NCI-H128 (cell line): ENCODE measurements around the gene ZNF28.
A peak's percentile ranks its signal among the peaks of the same experiment; 100 is the strongest.
"Not testable (repeated sequence)": the region's sequence is repeated elsewhere in the genome, so short reads cannot be mapped to it uniquely, and the experiment has no call there.

Experiments
- DNase-seq: peaks from one replicate; lab custom pipeline; 2025; ENCODE audit not compliant: unreplicated experiment; lab: John Stamatoyannopoulos, UW

ZNF28 gene

DNA sequence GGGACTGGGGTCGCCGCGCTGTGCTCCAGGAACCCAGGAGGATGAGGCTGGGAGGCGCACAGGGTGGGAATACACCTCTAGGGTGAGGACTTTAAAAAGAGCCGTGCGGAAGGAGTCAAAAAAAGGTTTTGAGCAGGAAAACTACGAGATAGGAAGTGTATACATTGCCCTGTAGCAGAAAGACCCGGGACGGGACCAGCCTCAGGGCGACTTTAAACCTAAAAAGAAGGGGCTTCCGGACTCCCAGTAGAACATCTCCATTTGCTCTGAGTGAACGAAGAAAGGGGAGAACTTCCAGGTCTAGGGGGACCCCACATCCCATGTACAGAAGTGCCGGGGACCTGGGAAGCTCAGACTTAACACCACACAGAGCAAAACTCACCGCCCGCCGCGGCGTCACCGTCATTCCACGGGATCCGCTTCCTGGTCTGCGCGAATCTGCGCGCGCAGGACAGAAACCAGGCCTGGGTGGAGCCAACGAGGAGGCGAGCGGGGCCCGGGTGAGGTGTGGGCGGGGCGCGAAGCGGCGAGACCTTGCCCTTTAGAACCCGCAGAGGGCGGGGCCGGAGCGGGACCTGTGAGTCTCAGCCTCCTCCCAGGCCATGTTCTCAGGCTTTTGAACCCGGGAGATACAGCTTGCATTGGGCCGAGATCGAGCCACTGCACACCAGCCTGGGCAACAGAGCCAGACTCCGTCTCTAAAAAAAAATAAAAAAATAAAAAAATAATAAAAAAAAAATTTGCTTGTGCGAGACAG, at the start of gene ZNF28:
TSS of gene ZNF28 (minus strand) at position 430 of the 757 bp plus-strand sequence. CDS start 3,675 bp downstream, outside the sequence.
- DNase-seq: not testable (repeated sequence)

DNA sequence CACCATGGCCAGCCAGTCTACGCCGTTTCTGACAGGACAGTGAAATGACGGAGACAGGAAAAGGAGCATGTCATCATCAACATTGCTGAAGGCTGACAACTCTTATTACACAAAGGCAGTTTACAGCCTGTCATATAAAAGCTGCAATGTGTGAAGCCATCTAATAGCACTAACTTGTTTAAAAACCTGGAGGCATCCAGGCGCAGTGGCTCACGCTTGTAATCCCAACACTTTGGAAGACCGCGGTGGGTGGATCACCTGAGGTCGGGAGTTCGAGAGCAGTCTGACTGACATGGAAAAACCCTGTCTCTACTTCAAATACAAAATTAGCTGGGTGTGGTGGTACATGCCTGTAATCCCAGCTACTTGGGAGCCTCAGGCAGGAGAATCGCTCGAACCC, 46.6 kb upstream of the ZNF28 start:
- DNase-seq: not testable (repeated sequence)

DNA sequence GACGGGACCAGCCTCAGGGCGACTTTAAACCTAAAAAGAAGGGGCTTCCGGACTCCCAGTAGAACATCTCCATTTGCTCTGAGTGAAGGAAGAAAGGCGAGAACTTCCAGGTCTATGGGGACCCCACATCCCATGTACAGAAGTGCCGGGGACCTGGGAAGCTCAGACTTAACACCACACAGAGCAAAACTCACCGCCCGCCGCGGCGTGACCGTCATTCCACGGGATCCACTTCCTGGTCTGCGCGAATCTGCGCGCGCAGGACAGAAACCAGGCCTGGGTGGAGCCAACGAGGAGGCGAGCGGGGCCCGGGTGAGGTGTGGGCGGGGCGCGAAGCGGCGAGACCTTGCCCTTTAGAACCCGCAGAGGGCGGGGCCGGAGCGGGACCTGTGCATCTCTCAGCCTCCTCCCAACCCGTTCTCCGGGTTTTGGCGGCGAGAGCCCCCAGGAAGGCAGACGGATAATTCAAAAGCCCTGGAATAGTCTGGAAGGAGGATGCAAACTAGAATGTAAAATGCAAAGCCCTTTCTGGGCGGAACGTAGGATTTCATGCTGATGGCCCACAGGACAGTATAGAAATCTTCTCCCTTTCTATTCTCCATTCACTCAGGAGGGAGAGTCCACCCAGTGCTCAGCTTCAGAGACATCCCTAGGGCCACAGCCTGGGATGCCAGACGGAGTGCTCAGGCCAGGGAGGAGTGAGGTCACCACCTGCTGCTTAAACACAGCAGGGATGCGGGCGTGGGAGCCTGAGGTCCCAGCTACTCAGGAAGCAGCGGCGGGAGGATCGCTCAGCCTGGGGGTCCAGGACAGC, 36.2 kb upstream of the ZNF28 start, which contains the start of gene ZNF468:
TSS of gene ZNF468 (minus strand) at position 242 of the 814 bp plus-strand sequence. CDS start 3,347 bp downstream, outside the sequence.
- DNase-seq: peak; percentile 46

DNA sequence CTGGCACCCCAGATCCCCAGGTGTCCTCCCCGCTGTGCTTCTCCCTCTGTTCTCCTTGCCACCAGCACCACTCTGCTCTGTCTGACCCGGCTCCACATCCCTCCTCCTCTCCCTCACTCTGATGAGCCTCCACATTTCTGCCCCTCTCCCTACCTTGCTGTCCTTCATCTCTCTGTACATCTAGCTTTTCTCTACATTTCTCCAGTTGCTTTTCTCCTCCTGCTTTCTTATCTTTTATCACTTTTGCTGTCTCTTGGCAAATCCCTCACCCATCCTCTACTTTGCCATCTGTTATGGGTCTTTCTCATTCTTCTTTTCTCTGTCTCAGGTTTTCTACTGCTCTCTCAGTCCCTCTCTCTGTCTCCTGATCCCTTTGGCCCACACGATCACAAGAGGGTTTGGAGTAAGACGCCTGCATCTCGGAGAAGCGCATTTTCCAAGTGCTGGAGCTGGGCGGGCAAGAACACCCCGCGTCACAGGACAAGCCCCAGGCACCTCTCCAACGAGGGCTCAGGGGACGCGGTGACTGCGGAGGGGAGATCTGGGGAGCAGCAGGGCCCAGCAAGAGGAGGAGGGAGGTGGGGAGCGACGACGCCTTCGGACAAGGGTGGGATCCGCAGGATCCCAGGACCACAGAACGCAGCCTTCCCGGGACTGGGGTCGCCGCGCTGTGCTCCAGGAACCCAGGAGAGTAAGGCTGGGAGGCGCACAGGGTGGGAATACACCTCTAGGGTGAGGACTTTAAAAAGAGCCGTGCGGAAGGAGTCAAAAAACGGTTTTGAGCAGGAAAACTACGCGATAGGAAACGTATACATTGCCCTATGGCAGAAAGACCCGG, 35.3 kb upstream of the ZNF28 start:
- not testable (repeated sequence) for DNase-seq

DNA sequence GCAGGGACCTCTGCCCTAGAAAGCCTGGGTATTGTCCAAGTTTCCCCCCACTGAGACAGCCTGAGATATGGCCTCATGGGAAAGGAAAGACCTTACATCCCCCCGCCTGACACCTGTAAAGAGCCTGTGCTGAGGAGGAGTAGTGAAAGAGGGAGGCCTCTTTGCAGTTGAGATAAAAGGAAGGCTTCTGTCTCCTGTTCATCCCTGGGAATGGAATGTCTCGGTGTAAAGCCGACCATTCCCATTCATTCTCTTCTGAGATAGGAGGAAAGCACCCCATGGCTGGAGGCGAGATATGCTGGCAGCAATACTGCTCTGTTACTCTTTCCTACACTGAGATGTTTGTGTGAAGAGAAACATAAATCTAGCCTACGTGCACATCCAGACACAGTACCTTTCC, 25.9 kb upstream of the ZNF28 start:
- not testable (repeated sequence) for DNase-seq

DNA sequence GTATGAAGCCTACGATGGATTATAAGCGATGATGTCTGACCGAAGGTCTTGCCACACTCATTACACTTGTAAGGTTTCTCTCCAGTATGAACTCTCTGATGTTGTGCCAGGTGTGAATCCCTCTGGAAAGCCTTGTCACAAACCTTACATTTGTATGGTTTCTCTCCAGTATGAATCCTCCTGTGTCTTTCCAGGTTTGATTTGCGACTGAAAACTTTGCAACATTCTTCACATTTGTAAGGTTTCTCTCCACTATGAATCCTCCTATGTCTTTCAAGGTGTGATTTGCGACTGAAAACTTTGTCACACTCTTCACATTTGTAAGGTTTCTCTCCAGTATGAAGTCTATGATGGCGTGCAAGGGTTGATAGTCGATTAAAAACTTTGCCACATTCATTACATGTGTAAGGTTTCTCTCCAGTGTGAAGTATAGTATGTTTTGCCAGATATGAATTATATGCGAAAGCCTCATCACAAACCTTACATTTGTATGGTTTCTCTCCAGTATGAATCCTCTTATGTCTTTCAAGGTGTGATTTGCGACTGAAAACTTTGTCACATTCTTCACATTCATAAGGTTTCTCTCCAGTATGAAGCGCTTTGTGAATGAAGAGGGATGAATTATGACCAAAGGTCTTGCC, 19.5 kb upstream of the ZNF28 start:
- not testable (repeated sequence) for DNase-seq

DNA sequence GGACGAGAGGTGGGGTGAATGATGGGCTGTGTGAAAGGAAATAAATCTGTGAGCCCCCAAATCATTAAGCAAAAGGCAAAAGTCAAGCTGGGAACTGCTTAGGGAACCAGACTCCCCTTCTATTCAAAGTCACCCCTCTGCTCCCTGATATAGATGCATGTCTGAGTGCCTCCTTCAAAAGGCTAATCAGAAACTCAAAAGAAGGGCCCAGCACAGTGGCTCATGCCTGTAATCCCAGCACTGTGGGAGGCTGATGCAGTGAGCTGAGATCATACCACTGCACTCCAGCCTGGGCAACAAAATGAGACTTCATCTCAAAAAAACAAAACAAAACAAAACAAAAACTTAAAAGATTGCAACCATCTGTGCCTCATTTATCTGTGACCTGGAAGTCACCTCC, 12.9 kb upstream of the ZNF28 start:
- DNase-seq: not testable (repeated sequence)

DNA sequence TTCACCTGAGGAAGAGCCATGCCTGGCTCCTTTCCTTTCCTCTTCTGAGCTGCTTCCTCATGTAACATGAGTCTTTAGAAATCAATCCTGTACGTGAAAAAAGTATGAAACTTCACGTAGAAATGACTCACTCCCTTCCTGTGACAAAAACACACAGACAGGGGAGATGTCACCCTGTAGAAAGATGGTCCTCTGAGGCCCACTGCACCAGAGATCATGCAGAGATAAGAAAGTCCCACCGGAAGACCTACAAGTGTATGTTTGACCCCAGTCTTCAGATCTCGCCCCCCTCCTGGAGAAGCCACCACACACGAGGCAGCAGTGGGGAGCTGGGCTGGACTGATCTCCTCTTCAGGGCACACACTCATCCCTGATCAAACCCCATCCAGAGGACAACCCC, 12.1 kb upstream of the ZNF28 start:
- DNase-seq: not testable (repeated sequence)

DNA sequence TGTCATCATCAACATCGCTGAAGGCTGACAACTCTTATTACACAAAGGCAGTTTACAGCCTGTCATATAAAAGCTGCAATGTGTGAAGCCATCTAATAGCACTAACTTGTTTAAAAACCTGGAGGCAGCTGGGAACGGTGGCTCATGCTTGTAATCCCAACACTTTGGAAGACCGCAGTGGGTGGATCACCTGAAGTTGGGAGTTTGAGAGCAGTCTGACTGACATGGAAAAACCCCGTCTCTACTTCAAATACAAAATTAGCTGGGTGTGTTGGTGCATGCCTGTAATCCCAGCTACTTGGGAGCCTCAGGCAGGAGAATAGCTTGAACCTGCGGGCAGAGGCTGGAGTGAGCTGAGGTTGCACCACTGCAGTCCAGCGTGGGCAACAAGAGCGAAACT, 8.4 kb upstream of the ZNF28 start:
- DNase-seq: not testable (repeated sequence)

DNA sequence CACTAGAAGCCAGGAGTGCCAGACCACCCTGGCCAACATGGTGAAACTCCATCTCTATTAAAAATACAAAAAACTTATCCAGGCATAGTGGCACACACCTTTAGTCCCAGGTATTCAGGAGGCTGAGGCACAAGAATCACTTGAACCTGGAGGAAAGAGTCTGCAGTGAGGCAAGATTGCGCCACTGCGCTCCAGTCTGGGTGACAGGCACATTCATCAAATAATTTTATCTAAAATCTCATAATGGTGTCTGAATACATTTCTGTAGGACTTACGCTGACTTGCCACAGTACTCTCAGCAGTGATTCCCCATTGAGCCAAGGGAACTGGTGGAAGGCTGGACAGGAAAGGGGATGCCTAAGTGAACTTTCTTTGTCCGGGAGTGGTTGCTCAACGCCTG, 4.3 kb upstream of the ZNF28 start:
- no peak for DNase-seq

DNA sequence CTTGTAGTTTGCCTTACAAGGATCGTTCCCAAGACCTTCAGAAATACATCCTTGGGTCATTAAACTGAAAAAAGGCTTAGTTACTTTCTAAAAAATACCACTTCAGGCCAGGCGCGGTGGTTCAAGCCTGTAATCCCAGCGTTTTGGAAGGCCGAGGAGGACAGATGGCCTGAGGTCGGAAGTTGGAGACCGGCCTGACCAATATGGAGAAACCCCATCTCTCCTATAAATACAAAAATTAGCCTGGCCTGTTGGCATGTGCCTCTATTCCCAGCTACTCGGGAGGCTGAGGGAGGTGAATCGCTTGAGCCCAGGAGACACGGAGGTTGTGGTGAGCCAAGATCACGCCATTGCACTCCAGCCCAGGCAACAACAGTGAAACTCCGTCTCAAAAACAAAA, 2.2 kb upstream of the ZNF28 start:
- DNase-seq: no peak

DNA sequence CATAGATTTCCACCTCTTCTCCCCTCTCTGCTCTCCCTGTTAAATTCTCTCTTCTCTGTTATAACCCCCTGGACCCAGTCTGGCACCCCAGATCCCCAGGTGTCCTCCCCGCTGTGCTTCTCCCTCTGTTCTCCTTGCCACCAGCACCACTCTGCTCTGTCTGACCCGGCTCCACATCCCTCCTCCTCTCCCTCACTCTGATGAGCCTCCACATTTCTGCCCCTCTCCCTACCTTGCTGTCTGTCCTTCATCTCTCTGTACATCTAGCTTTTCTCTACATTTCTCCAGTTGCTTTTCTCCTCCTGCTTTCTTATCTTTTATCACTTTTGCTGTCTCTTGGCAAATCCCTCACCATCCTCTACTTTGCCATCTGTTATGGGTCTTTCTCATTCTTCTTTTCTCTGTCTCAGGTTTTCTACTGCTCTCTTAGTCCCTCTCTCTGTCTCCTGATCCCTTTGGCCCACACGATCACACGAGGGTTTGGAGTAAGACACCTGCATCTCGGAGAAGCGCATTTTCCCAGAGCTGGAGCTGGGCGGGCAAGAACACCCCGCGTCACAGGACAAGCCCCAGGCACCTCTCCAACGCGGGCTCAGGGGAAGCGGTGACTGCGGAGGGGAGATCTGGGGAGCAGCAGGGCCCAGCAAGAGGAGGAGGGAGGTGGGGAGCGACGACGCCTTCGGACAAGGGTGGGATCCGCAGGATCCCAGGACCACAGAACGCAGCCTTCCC, 795 bp downstream of the ZNF28 start:
- not testable (repeated sequence) for DNase-seq

DNA sequence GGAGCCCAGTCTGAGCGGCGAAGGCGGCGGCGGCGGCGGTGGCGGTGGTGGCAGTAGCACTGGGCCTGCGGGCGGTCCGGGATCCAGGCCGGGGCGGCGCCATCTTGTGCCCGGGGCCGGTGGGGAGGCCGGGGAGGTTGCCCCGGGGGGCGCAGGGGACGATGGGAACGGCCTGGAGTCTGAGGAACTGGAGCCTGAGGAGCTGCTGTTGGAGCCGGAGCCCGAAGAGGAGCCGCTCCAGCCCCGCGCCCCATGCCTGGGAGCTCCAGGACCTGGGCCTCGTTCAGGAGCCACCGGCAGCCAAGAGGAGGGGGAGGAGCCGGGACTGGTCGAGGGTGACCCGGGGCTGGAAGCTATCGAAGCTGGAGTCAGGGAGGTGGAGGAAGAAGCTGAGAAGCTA, 11.6 kb downstream of the ZNF28 start:
- no peak for DNase-seq

DNA sequence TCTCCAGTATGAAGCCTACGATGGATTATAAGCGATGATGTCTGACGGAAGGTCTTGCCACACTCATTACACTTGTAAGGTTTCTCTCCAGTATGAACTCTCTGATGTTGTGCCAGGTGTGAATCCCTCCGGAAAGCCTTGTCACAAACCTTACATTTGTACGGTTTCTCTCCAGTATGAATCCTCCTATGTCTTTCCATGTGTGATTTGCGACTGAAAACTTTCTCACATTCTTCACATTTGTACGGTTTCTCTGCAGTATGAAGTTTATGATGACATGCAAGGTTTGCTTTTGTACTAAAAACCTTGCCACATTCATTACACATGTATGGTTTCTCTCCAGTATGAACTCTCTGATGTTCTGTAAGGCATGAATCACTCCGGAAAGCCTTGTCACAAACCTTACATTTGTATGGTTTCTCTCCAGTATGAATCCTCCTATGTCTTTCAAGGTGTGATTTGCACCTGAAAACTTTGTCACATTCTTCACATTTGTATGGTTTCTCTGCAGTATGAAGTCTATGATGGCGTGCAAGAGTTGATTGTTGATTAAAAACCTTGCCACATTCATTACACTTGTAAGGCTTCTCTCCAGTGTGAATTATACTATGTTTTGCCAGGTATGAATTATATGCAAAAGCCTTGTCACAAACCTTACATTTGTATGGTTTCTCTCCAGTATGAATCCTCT, 21.3 kb downstream of the ZNF28 start:
- not testable (repeated sequence) for DNase-seq

DNA sequence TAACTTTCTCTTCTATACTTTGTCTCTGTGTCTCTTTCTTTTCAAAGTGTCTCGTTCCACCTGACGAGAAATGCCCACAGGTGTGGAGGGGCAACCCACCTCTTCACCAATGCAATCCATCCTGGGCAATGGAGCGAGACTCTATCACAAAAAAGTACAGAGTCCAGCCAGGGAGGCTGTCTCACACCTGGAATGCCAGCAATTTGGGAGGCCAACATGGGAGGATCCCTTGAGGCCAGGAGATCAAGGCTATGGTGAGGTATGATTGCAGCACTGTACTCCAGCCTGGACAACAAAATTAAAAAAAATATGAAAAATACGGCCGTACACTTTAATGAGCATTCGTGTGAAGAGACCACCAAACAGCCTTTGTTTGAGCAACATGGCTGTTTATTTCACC, 32.0 kb downstream of the ZNF28 start:
- DNase-seq: no peak

DNA sequence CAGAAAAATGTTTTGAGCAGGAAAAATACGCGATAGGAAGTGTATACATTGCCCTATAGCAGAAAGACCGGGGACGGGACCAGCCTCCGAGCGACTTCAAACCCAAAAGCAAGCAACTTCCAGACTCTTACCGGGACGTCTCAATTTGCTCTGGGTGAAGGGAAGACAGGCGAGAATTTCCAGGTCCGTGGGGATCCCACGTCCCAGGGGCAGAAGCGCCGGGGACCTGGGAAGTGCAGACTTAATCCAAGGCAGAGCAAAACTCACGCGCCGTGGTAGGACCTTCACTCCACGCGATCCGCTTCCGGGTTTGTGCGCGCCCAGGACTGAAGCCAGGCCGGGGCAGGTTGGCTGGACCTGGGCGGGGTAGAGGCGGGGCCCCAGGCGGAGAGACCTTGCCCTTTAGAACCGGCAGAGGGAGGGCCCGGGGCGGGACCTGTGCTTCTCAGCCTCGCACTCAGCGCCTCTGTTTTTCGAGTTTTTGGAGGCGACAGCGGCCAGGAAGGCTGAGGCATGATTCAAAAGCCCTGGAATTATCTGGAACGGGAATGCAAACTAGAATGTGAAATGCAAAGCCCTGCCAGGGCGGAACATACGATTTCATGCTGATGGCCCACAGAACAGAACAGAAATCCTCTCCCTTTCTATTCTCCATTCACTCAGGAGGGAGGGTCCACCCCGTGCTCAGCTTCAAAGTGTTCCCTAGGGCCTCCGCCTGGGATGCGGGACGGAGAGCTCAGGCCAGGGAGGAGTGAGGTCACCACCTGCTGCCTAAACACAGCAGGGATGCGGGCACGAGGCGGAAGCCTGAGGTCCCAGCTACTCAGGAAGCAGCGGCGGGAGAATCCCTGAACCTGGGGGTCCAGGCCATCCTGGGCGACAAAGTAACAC, 34.7 kb downstream of the ZNF28 start, which contains the start of gene ZNF600:
TSS of gene ZNF600 (minus strand) at position 328 of the 891 bp plus-strand sequence. CDS start 7,903 bp downstream, outside the sequence.
- DNase-seq: peak; percentile 65

DNA sequence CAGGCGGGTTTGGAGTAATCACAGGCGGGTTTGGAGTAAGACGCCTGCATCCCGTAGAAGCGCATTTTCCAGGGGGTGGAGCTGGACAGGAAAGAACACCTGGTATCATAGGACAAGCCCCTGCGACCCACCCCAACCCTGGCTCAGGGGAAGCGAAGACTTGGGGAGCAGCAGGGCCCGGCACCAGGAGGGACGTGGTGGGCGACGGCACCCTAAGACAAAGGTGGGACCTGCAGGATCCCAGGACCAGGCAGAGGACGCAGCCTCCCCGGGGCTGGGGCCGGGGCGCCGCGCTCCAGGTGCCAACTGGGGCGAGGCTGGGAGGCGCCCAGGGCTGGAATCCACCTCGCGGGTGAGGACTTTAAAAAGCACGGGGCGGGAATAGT, 35.4 kb downstream of the ZNF28 start:
- DNase-seq: no peak

DNA sequence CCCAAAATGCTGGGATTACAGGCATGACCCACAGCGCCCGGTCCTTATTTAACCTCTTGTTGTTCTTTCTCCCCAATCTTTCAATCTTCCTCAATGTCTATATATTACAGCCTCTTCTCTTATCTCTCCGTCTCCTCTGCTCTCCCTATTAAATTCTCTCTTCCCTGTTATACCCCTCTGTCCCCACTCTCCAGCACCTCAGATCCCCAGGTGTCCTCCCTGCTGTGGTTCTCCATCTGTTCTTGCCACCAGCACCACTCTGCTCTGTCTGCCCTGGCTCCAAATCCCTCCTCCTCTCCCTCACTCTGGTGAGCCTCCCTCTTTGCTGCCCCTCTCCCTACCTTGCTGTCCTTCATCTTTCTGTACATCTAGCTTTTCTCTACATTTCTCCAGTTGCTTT, 35.9 kb downstream of the ZNF28 start:
- no peak for DNase-seq
